ENCODE results near the gene ZNF207. TPM values are rescaled to one million over a fixed set of nuclear protein-coding genes. Genes with fewer than 3 reads are reported as not detected.

Gene ZNF207
- total and polyA plus RNA-seq, 9 of the 15 experiments (the other 6 are each of a cell fraction or from before 2014, with no cell fraction given) = 123 to 370 (median 250) TPM

DNA sequence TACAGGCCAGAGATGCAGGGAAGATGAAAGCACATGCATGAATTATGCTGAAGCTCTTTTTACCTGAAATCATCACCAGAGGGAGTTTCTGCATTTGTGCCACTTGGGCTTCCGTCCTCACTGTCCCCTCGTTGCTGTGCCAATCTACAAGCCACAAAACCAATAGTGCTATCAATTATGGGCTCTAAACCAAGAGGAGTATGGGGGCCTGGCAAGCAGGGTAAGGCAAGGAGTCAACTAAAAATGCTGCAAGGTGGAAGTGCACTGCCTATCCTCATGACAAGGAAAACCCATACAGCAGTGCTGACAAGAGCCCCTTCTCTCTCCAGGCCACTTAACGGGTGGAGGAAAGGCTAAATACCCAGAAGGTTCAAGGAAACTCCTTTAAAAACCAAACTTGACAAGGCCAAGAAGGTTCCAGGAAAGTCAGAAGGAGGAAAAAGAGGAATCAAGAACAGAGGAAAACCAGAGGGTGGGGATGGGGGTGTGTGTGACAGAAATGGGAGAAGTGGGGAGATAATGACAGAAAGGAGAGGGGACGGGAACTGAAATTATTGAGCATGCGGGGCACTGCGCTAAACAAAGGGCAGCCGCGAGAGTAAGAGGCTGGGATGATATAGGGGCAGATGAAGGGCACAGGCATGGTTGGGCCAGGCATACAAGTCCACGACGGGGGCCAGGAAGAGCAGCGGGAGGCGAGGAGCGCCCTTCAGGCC is 8.7 kb upstream of the ZNF207 start (continued):
- no peak for TF ChIP-seq MAFF (IDR thresholded peaks at IDR 0.05; ENCODE audit: low read length)
- TF ChIP-seq RCOR1 (IDR thresholded peaks at IDR 0.05; ENCODE audit: borderline replicate concordance in 1 of 2, low read depth in 2 of 2, low read length in 2 of 2) = no peak
- TF ChIP-seq, protein P1, sequence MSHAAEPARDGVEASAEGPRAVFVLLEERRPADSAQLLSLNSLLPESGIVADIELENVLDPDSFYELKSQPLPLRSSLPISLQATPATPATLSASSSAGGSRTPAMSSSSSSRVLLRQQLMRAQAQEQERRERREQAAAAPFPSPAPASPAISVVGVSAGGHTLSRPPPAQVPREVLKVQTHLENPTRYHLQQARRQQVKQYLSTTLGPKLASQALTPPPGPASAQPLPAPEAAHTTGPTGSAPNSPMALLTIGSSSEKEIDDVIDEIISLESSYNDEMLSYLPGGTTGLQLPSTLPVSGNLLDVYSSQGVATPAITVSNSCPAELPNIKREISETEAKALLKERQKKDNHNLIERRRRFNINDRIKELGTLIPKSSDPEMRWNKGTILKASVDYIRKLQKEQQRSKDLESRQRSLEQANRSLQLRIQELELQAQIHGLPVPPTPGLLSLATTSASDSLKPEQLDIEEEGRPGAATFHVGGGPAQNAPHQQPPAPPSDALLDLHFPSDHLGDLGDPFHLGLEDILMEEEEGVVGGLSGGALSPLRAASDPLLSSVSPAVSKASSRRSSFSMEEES (CRISPR knock-in tag; IDR thresholded peaks at IDR 0.05) = no peak
- no peak for TF ChIP-seq FOXA3 (CRISPR knock-in tag; conservative IDR thresholded peaks at IDR 0.05 in 1 of 2, IDR thresholded peaks at IDR 0.05 in 1 of 2)
- no peak for TF ChIP-seq HDAC2 (IDR thresholded peaks at IDR 0.05)
- TF ChIP-seq ARNT (IDR thresholded peaks at IDR 0.05) = 0 out of 4 replicates have a peak, but pooled peaks of 1 of the 2 experiments have one; percentile 16
- 0 out of 2 replicates have a peak, but pooled peaks have one; percentile 9 for TF ChIP-seq RFX7 (CRISPR knock-in tag; IDR thresholded peaks at IDR 0.05)
- no peak for TF ChIP-seq HCFC1 (IDR thresholded peaks at IDR 0.05; ENCODE audit: low read depth, low read length)
- no peak for TF ChIP-seq E2F5 (CRISPR knock-in tag; IDR thresholded peaks at IDR 0.05)
- TF ChIP-seq ZNF324 (CRISPR knock-in tag; IDR thresholded peaks at IDR 0.05) = no peak
- TF ChIP-seq ETV6 (IDR thresholded peaks at IDR 0.05; ENCODE audit: borderline replicate concordance in 1 of 2, low read depth in 2 of 2, low read length in 1 of 2) = no peak
- no peak for TF ChIP-seq ETV6 (CRISPR knock-in tag; IDR thresholded peaks at IDR 0.05; ENCODE audit: borderline replicate concordance)
- TF ChIP-seq PYGO2 (tag; IDR thresholded peaks at IDR 0.05) = no peak
- TF ChIP-seq EWSR1 (IDR thresholded peaks at IDR 0.05; ENCODE audit: borderline replicate concordance, low read depth, partially characterized antibody) = no peak
- TF ChIP-seq, protein P2, sequence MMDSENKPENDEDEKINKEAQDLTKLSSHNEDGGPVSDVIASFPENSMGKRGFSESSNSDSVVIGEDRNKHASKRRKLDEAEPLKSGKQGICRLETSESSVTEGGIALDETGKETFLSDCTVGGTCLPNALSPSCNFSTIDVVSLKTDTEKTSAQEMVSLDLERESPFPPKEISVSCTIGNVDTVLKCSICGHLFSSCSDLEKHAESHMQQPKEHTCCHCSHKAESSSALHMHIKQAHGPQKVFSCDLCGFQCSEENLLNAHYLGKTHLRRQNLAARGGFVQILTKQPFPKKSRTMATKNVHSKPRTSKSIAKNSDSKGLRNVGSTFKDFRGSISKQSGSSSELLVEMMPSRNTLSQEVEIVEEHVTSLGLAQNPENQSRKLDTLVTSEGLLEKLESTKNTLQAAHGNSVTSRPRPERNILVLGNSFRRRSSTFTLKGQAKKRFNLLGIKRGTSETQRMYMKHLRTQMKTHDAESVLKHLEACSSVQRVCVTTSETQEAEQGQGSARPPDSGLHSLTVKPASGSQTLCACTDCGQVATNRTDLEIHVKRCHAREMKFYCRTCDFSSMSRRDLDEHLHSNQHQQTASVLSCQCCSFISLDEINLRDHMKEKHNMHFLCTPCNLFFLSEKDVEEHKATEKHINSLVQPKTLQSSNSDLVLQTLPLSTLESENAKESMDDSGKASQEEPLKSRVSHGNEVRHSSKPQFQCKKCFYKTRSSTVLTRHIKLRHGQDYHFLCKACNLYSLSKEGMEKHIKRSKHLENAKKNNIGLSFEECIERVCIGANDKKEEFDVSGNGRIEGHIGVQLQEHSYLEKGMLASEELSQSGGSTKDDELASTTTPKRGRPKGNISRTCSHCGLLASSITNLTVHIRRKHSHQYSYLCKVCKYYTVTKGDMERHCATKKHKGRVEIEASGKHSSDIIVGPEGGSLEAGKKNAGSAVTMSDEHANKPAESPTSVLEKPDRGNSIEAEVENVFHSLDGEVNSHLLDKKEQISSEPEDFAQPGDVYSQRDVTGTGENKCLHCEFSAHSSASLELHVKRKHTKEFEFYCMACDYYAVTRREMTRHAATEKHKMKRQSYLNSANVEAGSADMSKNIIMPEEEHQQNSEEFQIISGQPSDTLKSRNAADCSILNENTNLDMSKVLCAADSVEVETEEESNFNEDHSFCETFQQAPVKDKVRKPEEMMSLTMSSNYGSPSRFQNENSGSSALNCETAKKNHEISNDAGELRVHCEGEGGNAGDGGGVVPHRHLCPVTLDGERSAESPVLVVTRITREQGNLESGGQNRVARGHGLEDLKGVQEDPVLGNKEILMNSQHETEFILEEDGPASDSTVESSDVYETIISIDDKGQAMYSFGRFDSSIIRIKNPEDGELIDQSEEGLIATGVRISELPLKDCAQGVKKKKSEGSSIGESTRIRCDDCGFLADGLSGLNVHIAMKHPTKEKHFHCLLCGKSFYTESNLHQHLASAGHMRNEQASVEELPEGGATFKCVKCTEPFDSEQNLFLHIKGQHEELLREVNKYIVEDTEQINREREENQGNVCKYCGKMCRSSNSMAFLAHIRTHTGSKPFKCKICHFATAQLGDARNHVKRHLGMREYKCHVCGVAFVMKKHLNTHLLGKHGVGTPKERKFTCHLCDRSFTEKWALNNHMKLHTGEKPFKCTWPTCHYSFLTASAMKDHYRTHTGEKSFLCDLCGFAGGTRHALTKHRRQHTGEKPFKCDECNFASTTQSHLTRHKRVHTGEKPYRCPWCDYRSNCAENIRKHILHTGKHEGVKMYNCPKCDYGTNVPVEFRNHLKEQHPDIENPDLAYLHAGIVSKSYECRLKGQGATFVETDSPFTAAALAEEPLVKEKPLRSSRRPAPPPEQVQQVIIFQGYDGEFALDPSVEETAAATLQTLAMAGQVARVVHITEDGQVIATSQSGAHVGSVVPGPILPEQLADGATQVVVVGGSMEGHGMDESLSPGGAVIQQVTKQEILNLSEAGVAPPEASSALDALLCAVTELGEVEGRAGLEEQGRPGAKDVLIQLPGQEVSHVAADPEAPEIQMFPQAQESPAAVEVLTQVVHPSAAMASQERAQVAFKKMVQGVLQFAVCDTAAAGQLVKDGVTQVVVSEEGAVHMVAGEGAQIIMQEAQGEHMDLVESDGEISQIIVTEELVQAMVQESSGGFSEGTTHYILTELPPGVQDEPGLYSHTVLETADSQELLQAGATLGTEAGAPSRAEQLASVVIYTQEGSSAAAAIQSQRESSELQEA (IDR thresholded peaks at IDR 0.05; ENCODE audit: low read depth) = peak; percentile 90
- no peak for TF ChIP-seq SMARCE1 (IDR thresholded peaks at IDR 0.05)
- TF ChIP-seq OTX1 (CRISPR knock-in tag; IDR thresholded peaks at IDR 0.05) = peak; percentile 61; the same call in 1 of the 2 replicates
- peak; percentile 73; the same call in 1 of the 2 replicates for TF ChIP-seq MTA3 (IDR thresholded peaks at IDR 0.05; ENCODE audit: borderline replicate concordance)
